Fibroblast of lung (primary cell): ENCODE measurements around the gene IL18R1. TPM values are rescaled to one million over a fixed set of nuclear protein-coding genes. Genes with fewer than 3 reads are reported as not detected.

Experiments
- DNase-seq, 2 donors: peaks; one replicate each; pipeline versions ENCODE4 v3.0.0 to v3.0.0-alpha.2; 2010; ENCODE audit warnings: low read depth in 2 of 2
- H2AFZ ChIP-seq: 2 replicates; pipeline ENCODE4 v1.5.1; 2012; ENCODE audit warnings: low read length, control low read depth, inconsistent platforms
- H3K27ac ChIP-seq: 2 replicates; pipeline ENCODE4 v1.5.1; 2011; ENCODE audit warnings: low read length, control low read depth; ENCODE audit not compliant: insufficient read depth
- H3K27me3 ChIP-seq: 2 replicates; pipeline ENCODE4 v1.5.1; 2011; ENCODE audit warnings: mild to moderate bottlenecking, low read length; ENCODE audit not compliant: control insufficient read depth, insufficient read depth
- H3K36me3 ChIP-seq: 2 replicates; pipeline ENCODE4 v1.5.1; 2011; ENCODE audit warnings: low read length; ENCODE audit not compliant: control insufficient read depth, insufficient read depth
- H3K4me1 ChIP-seq: 2 replicates; pipeline ENCODE4 v1.5.1; 2011; ENCODE audit warnings: low read length; ENCODE audit not compliant: control insufficient read depth, insufficient read depth; ENCODE audit errors: extremely low read depth
- H3K4me2 ChIP-seq: 2 replicates; pipeline ENCODE4 v1.5.1; 2011; ENCODE audit warnings: low read length, control low read depth; ENCODE audit not compliant: insufficient read depth; ENCODE audit errors: extremely low read depth
- H3K4me3 ChIP-seq, 4 experiments: fragments of 200-600 bp in 1 of 4; sonication (generic) in 1 of 4; replicated peaks in 1 of 4; 2 replicates each; pipeline ENCODE4 v1.5.1; 2011 to 2016; ENCODE audit warnings: low read length in 4 of 4, low read depth in 3 of 4, mild to moderate bottlenecking in 3 of 4, control low read depth in 2 of 4, inconsistent platforms in 1 of 4, mixed read lengths in 1 of 4; ENCODE audit not compliant: insufficient read depth in 1 of 4; ENCODE audit errors: control extremely low read depth in 1 of 4
- H3K79me2 ChIP-seq: 2 replicates; pipeline ENCODE4 v1.5.1; 2012; ENCODE audit warnings: mild to moderate bottlenecking, low read length, inconsistent platforms; ENCODE audit not compliant: control insufficient read depth, insufficient read depth
- H3K9ac ChIP-seq: 2 replicates; pipeline ENCODE4 v1.5.1; 2011; ENCODE audit warnings: mild to moderate bottlenecking, low read length, control low read depth; ENCODE audit not compliant: insufficient read depth
- H3K9me3 ChIP-seq: 2 replicates; pipeline ENCODE4 v1.5.1; 2012; ENCODE audit warnings: low read depth, low read length; ENCODE audit not compliant: control insufficient read depth, insufficient read depth
- H4K20me1 ChIP-seq: 2 replicates; pipeline ENCODE4 v1.5.1; 2011; ENCODE audit warnings: low read length; ENCODE audit not compliant: control insufficient read depth, insufficient read depth; ENCODE audit errors: extremely low read depth
- CTCF ChIP-seq, 2 donors: IDR thresholded peaks in 1 of 2; conservative IDR thresholded peaks in 1 of 2; 1 replicate in 1 of 2; 2 replicates in 1 of 2; pipeline ENCODE4 v1.5.1; 2011 to 2012; ENCODE audit warnings: low read length in 2 of 2, control low read depth in 1 of 2, inconsistent platforms in 1 of 2, low read depth in 1 of 2, mild to moderate bottlenecking in 1 of 2
- EZH2 ChIP-seq: IDR thresholded peaks from 2 replicates; pipeline ENCODE4 v1.5.1; 2012; ENCODE audit warnings: low read length, control low read depth, mild to moderate bottlenecking; ENCODE audit errors: missing control alignments
- polyA plus RNA-seq, 2 donors: library from polyadenylated mRNA; depleted of rRNA in 1 of 2; stranded (reverse) in 1 of 2; unstranded in 1 of 2; fragments of >200 nt; gene quantifications; 2 replicates each; pipeline ENCODE4 v1.2.1, GENCODE V29; 2011 to 2012; ENCODE audit warnings: missing spikeins in 1 of 2
- total RNA-seq: library from RNA; depleted of rRNA; stranded (reverse); fragments of >200 nt; gene quantifications from 2 replicates; pipeline ENCODE4 v1.2.1, GENCODE V29; 2014

IL18R1 gene
- total and polyA plus RNA-seq, 2 donors (not counting 1 experiment from before 2014, with no cell fraction given) = 0.10 to 0.50 TPM

DNA sequence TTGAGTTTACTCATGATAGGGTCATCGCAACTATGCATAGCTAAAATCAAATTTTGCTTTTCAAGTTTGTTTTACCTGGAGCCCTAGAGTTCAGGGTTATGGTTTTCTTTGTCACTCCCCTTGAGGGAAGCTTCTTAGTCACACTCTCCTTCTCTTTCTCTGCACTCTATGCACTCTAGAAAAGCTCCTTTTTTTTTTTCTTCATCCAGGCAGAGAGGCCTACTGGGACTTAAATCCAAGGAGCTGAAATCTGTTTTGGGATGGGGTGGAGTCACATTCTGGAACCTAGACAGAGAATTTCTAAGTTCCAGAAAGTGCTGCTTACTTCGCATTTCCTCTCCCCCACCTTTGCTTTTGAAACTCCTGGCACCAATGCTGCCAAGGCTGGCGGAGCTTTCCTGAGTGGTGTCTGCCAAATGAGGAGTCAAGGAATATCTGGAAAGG lies 19.1 kb upstream of the IL18R1 start:
- DNase-seq = peak in 1 of 2 donors; percentile 34
- Histone ChIP-seq H3K36me3 (no peaks in the 10 kb centered on the region), H3K79me2 (no peaks in the 10 kb centered on the region), H3K4me1 (peaks cover 3% of the 10 kb centered on the region), H3K9me3 (no peaks in the 10 kb centered on the region), H3K27ac (no peak overlapping the region), H3K27me3 (no peaks in the 10 kb centered on the region), H3K4me3 (no peak overlapping the region), H4K20me1 (no peaks in the 10 kb centered on the region), H3K4me2 (no peak overlapping the region), H3K9ac (no peak overlapping the region), H2AFZ (no peak overlapping the region)
- no peak for TF ChIP-seq CTCF (conservative IDR thresholded peaks at IDR 0.05 in 1 of 2, IDR thresholded peaks at IDR 0.05 in 1 of 2; ENCODE audit: low read depth in 1 of 2, low read length in 2 of 2)
- TF ChIP-seq EZH2 = no peak

GRCh38 chr2:102337012-102337411 lies 18.6 kb upstream of the IL18R1 start:
- Histone ChIP-seq H3K9me3 (no peaks in the 10 kb centered on the region), H3K4me2 (no peak overlapping the region), H3K79me2 (no peaks in the 10 kb centered on the region), H2AFZ (no peak overlapping the region), H3K4me1 (peaks cover 3% of the 10 kb centered on the region), H3K36me3 (no peaks in the 10 kb centered on the region), H3K27ac (no peak overlapping the region), H3K27me3 (no peaks in the 10 kb centered on the region), H3K9ac (no peak overlapping the region), H4K20me1 (no peaks in the 10 kb centered on the region), H3K4me3 (no peak overlapping the region)
- no peak for TF ChIP-seq CTCF (conservative IDR thresholded peaks at IDR 0.05 in 1 of 2, IDR thresholded peaks at IDR 0.05 in 1 of 2; ENCODE audit: low read depth in 1 of 2, low read length in 2 of 2)
- TF ChIP-seq EZH2 = no peak
- peak in 1 of 2 donors; percentile 39 for DNase-seq

GRCh38 chr2:102337481-102338386 lies 17.9 kb upstream of the IL18R1 start:
- H3K36me3 ChIP-seq = no peaks in the 10 kb centered on the region
- peak in 1 of 2 donors; percentile 38 for DNase-seq
- H3K9ac ChIP-seq = no peak overlapping the region
- no peaks in the 10 kb centered on the region for H3K79me2 ChIP-seq
- H3K4me2 ChIP-seq = no peak overlapping the region
- H2AFZ ChIP-seq = no peak overlapping the region
- no peaks in the 10 kb centered on the region for H3K27me3 ChIP-seq
- no peak for TF ChIP-seq CTCF (conservative IDR thresholded peaks at IDR 0.05 in 1 of 2, IDR thresholded peaks at IDR 0.05 in 1 of 2; ENCODE audit: low read depth in 1 of 2, low read length in 2 of 2)
- TF ChIP-seq EZH2 = no peak
- no peaks in the 10 kb centered on the region for H3K9me3 ChIP-seq
- H4K20me1 ChIP-seq = no peaks in the 10 kb centered on the region
- H3K27ac ChIP-seq = no peak overlapping the region
- H3K4me3 ChIP-seq = no peak overlapping the region
- H3K4me1 ChIP-seq = peaks cover 3% of the 10 kb centered on the region
